B cell (primary cell): ENCODE measurements around the gene GNGT1. TPM values are rescaled to one million over a fixed set of nuclear protein-coding genes. Genes with fewer than 3 reads are reported as not detected.

Source experiments
- ATAC-seq: fragments of 200-7000 bp; cut with Tn5 transposase; one replicate; pipeline ENCODE4 v1.10.0; 2021; ENCODE audit warnings: low read depth, mild to moderate bottlenecking, moderate number of reproducible peaks, moderate library complexity
- CTCF ChIA-PET: fragments of 350-600 bp; sonication (Branson Sonifier 250); formaldehyde crosslinking; loops from one replicate; lab custom pipeline; 2021; ENCODE audit warnings: antibody characterized with exemption, inconsistent platforms; lab: Charles Lee
- POLR2A ChIA-PET: fragments of 350-600 bp; sonication (Branson Sonifier 250); formaldehyde crosslinking; loops from one replicate; lab custom pipeline; 2021; ENCODE audit warnings: antibody characterized with exemption; lab: Charles Lee
- DNase-seq: peaks from one replicate; pipeline ENCODE4 v3.0.0; 2013
- H2AFZ ChIP-seq: 2 replicates; pipeline ENCODE4 v1.6.1; 2012; ENCODE audit warnings: mild to moderate bottlenecking, low read depth, low read length; ENCODE audit not compliant: insufficient read depth, poor library complexity, severe bottlenecking
- H3K27ac ChIP-seq, 2 donors: 1 replicate in 1 of 2; 2 replicates in 1 of 2; pipeline ENCODE4 v1.5.1; 2012 to 2013; ENCODE audit warnings: low read length in 2 of 2, mild to moderate bottlenecking in 2 of 2, moderate library complexity in 1 of 2
- H3K27me3 ChIP-seq, 4 experiments: fragments of 200-600 bp in 1 of 4; sonication (generic) in 1 of 4; replicated peaks in 1 of 4; 1 replicate in 2 of 4; 2 replicates in 2 of 4; pipeline versions ENCODE4 v1.6.1 to v1.7.0; 2013 to 2016; ENCODE audit warnings: low read length in 3 of 4, mild to moderate bottlenecking in 2 of 4, mixed read lengths in 1 of 4, moderate library complexity in 1 of 4; ENCODE audit not compliant: insufficient read depth in 4 of 4, control insufficient read depth in 3 of 4; ENCODE audit errors: control extremely low read depth in 1 of 4
- H3K36me3 ChIP-seq, 2 experiments: replicated peaks in 1 of 2; 1 replicate in 1 of 2; 2 replicates in 1 of 2; pipeline versions ENCODE4 v1.6.1 to v1.7.1; 2013; ENCODE audit warnings: low read length in 1 of 2; ENCODE audit not compliant: insufficient read depth in 2 of 2, control insufficient read depth in 1 of 2; ENCODE audit errors: control extremely low read depth in 1 of 2, extremely low read depth in 1 of 2
- H3K4me1 ChIP-seq, 2 donors: fragments of 200-600 bp in 1 of 2; sonication (generic) in 1 of 2; 1 replicate in 1 of 2; 2 replicates in 1 of 2; pipeline versions ENCODE4 v1.5.1 to v1.6.1; 2013 to 2017; ENCODE audit warnings: low read length in 2 of 2; ENCODE audit not compliant: control insufficient read depth in 2 of 2, insufficient read depth in 2 of 2
- H3K4me2 ChIP-seq: replicated peaks from 2 replicates; pipeline ENCODE3; 2012; ENCODE audit warnings: mild to moderate bottlenecking, low read depth, low read length; ENCODE audit not compliant: poor library complexity, severe bottlenecking
- H3K4me3 ChIP-seq, 5 experiments: fragments of 200-600 bp in 1 of 5; sonication (generic) in 1 of 5; 1 replicate in 3 of 5; 2 replicates in 2 of 5; pipeline versions ENCODE4 v1.5.1 to v1.7.0; 2011 to 2016; ENCODE audit warnings: low read length in 4 of 5, mild to moderate bottlenecking in 4 of 5, low read depth in 2 of 5, control low read depth in 1 of 5, moderate library complexity in 1 of 5; ENCODE audit not compliant: insufficient read depth in 1 of 5; ENCODE audit errors: control extremely low read depth in 1 of 5, extremely low read depth in 1 of 5
- H3K79me2 ChIP-seq: fragments of 200-600 bp; sonication (generic); one replicate; pipeline ENCODE4 v1.6.0; 2016; ENCODE audit warnings: low read length; ENCODE audit not compliant: control insufficient read depth, insufficient read depth
- H3K9ac ChIP-seq: fragments of 200-600 bp; sonication (generic); 2 replicates; pipeline ENCODE4 v1.6.1; 2017; ENCODE audit warnings: mild to moderate bottlenecking, low read length, moderate library complexity
- H3K9me3 ChIP-seq, 3 donors: one replicate each; pipeline versions ENCODE4 v1.6.1 to v1.7.1; 2013; ENCODE audit warnings: low read length in 2 of 3; ENCODE audit not compliant: control insufficient read depth in 2 of 3, insufficient read depth in 1 of 3; ENCODE audit errors: control extremely low read depth in 1 of 3
- H4K20me1 ChIP-seq: 2 replicates; pipeline ENCODE4 v1.6.0; 2012; ENCODE audit warnings: mild to moderate bottlenecking, low read length; ENCODE audit not compliant: insufficient read depth, control insufficient read depth, poor library complexity, severe bottlenecking
- H3K27ac Mint-ChIP-seq: one replicate; pipeline ENCODE4 v1.8.0; 2021; ENCODE audit warnings: mixed read lengths
- H3K27me3 Mint-ChIP-seq: one replicate; pipeline ENCODE4 v1.8.0; 2021; ENCODE audit warnings: mixed read lengths
- H3K4me1 Mint-ChIP-seq: one replicate; pipeline ENCODE4 v1.8.0; 2021; ENCODE audit warnings: mixed read lengths
- H3K4me3 Mint-ChIP-seq: one replicate; pipeline ENCODE4 v1.8.0; 2021; ENCODE audit warnings: mixed read lengths
- H3K9me3 Mint-ChIP-seq: one replicate; pipeline ENCODE4 v1.8.0; 2022; ENCODE audit warnings: mixed read lengths; ENCODE audit not compliant: insufficient read depth
- CTCF ChIP-seq: fragments of 200-600 bp; IDR thresholded peaks from one replicate; pipeline ENCODE4 v1.8.0; 2022; ENCODE audit warnings: antibody characterized with exemption, mild to moderate bottlenecking
- EZH2 ChIP-seq: IDR thresholded peaks from 2 replicates; pipeline ENCODE4 v1.6.1; 2012; ENCODE audit warnings: borderline replicate concordance, low read depth, mild to moderate bottlenecking, moderate library complexity, low read length; ENCODE audit not compliant: insufficient read depth, poor library complexity, severe bottlenecking
- WGBS: methylation state at CpG from one replicate; pipeline ENCODE4 v1.1.5; 2013; ENCODE audit warnings: missing lambda C conversion rate; ENCODE audit not compliant: insufficient coverage; 5-methylcytosine and 5-hydroxymethylcytosine counted together
- intact Hi-C: fragments of 100-400 bp; cut with micrococcal nuclease; formaldehyde crosslinking; loops from one replicate; pipeline ENCODE4 v1.10.0; 2022
- polyA plus RNA-seq: library from polyadenylated mRNA; depleted of rRNA; stranded (reverse); fragments of >200 nt; gene quantifications from 2 replicates; pipeline ENCODE4 v1.2.3, GENCODE V29; 2012
- total RNA-seq, 2 donors: library from RNA; stranded (reverse); fragments of 120-200 nt in 1 of 2; gene quantifications; 1 replicate in 1 of 2; 2 replicates in 1 of 2; pipeline versions ENCODE4 v1.2.3 to v1.2.4, GENCODE V29; 2013 to 2022

GNGT1 gene
- total and polyA plus RNA-seq, 2 donors (not counting 1 experiment from before 2014, with no cell fraction given): not detected

GRCh38 chr7:93923296-93923695 lies 16.9 kb downstream of the GNGT1 start:
- Histone ChIP-seq H3K79me2 (no peaks in the 10 kb centered on the region), H2AFZ (peak overlapping the region; percentile 14), H3K9me3 (no peaks in the 10 kb centered on the region), H3K27me3 (peaks cover 0 to 6% (median 0%) of the 10 kb centered on the region in 4 experiments), H3K9ac (no peak overlapping the region), H3K36me3 (no peaks in the 10 kb centered on the region), H3K4me2 (peak overlapping the region; percentile 89), H3K27ac (no peak overlapping the region), H4K20me1 (no peaks in the 10 kb centered on the region), H3K4me1 (peaks cover 13 to 14% of the 10 kb centered on the region in 2 donors), H3K4me3 (peak overlapping the region in 2 of 5 experiments; percentile 4 to 76)
- ATAC-seq (no peak), DNase-seq (no peak)
- POLR2A ChIA-PET: no interaction called here
- peaks cover 23% of the 10 kb centered on the region for H3K4me1 Mint-ChIP-seq
- no peak overlapping the region for H3K27ac Mint-ChIP-seq
- CTCF ChIA-PET: interaction anchor here (1.6 kb wide), 1 partner anchor 164 kb away, joined by 4 read pairs; no protein-coding TSS in a partner anchor
- no peaks in the 10 kb centered on the region for H3K9me3 Mint-ChIP-seq
- no peak for TF ChIP-seq EZH2
- no peak for TF ChIP-seq CTCF
- peaks cover 8% of the 10 kb centered on the region for H3K27me3 Mint-ChIP-seq
- peak overlapping the region; percentile 61 for H3K4me3 Mint-ChIP-seq
- no CpG with 5 or more reads among the region's 6 CpGs for WGBS
- intact Hi-C loops: loop anchor here (5.0 kb wide), 1 partner anchor 164 kb away; no protein-coding TSS in a partner anchor

GRCh38 chr7:93923942-93924341 lies 17.6 kb downstream of the GNGT1 start:
- no CpG with 5 or more reads among the region's 1 CpG for WGBS
- ChIA-PET POLR2A (no interaction called here), CTCF (interaction anchor here (1.6 kb wide), 1 partner anchor 164 kb away, joined by 4 read pairs; no protein-coding TSS in a partner anchor)
- H3K27me3 ChIP-seq: peaks cover 0 to 6% (median 0%) of the 10 kb centered on the region in 4 experiments
- intact Hi-C loops: loop anchor here (5.0 kb wide), 1 partner anchor 163 kb away; no protein-coding TSS in a partner anchor
- no peaks in the 10 kb centered on the region for H4K20me1 ChIP-seq
- no peak overlapping the region for H3K27ac Mint-ChIP-seq
- H3K9ac ChIP-seq: no peak overlapping the region
- H2AFZ ChIP-seq: no peak overlapping the region
- DNase-seq: no peak
- H3K4me1 Mint-ChIP-seq: peaks cover 23% of the 10 kb centered on the region
- peaks cover 8% of the 10 kb centered on the region for H3K27me3 Mint-ChIP-seq
- no peak for TF ChIP-seq CTCF
- no peak for TF ChIP-seq EZH2
- no peaks in the 10 kb centered on the region for H3K9me3 ChIP-seq
- peak overlapping the region; percentile 17 for H3K4me3 Mint-ChIP-seq
- no peak overlapping the region for H3K27ac ChIP-seq
- peaks cover 13 to 14% of the 10 kb centered on the region in 2 donors for H3K4me1 ChIP-seq
- H3K4me2 ChIP-seq: no peak overlapping the region
- no peak overlapping the region for H3K4me3 ChIP-seq
- no peaks in the 10 kb centered on the region for H3K79me2 ChIP-seq
- H3K9me3 Mint-ChIP-seq: no peaks in the 10 kb centered on the region
- no peak for ATAC-seq
- no peaks in the 10 kb centered on the region for H3K36me3 ChIP-seq
